H9 (cell line): ENCODE measurements around the gene KLHL13. TPM values are rescaled to one million over a fixed set of nuclear protein-coding genes. Genes with fewer than 3 reads are reported as not detected.
"Not testable (repeated sequence)": the region's sequence is repeated elsewhere in the genome, so short reads cannot be mapped to it uniquely, and the experiment has no call there.

Experiments
- DNase-seq: peaks from one replicate; pipeline ENCODE4 v3.0.0-alpha.2; 2017
- H2AFZ ChIP-seq: one replicate; pipeline ENCODE4 v1.6.1; 2013; ENCODE audit warnings: mild to moderate bottlenecking, low read length, control low read depth, moderate library complexity
- H2AK5ac ChIP-seq: 2 replicates; pipeline ENCODE4 v1.6.1; 2013; ENCODE audit warnings: low read length, control low read depth, mixed read lengths; ENCODE audit not compliant: insufficient read length
- H2BK120ac ChIP-seq: one replicate; pipeline ENCODE4 v1.6.1; 2013; ENCODE audit warnings: low read depth, mild to moderate bottlenecking, low read length, control low read depth, inconsistent platforms; ENCODE audit not compliant: poor library complexity, severe bottlenecking
- H2BK12ac ChIP-seq: 2 replicates; pipeline ENCODE4 v1.6.1; 2013; ENCODE audit warnings: low read length, control low read depth, mixed read lengths, low read depth; ENCODE audit not compliant: insufficient read length
- H2BK15ac ChIP-seq: 2 replicates; pipeline ENCODE4 v1.6.1; 2013; ENCODE audit warnings: low read depth, low read length, control low read depth
- H2BK20ac ChIP-seq: one replicate; pipeline ENCODE4 v1.6.1; 2013; ENCODE audit warnings: low read depth, mild to moderate bottlenecking, low read length, control low read depth, inconsistent platforms; ENCODE audit not compliant: poor library complexity, severe bottlenecking
- H2BK5ac ChIP-seq: 2 replicates; pipeline ENCODE4 v1.6.1; 2013; ENCODE audit warnings: low read length, control low read depth, mixed read lengths; ENCODE audit not compliant: insufficient read length
- H3K14ac ChIP-seq: 2 replicates; pipeline ENCODE4 v1.6.1; 2013; ENCODE audit warnings: low read length, control low read depth; ENCODE audit not compliant: insufficient read depth
- H3K18ac ChIP-seq: 2 replicates; pipeline ENCODE4 v1.6.1; 2013; ENCODE audit warnings: low read depth, mild to moderate bottlenecking, mixed read lengths, low read length, control low read depth; ENCODE audit not compliant: insufficient read length
- H3K23ac ChIP-seq: 2 replicates; pipeline ENCODE4 v1.6.1; 2013; ENCODE audit warnings: low read length, control low read depth, mixed read lengths, low read depth; ENCODE audit not compliant: insufficient read length
- H3K23me2 ChIP-seq: 2 replicates; pipeline ENCODE4 v1.6.1; 2013; ENCODE audit warnings: low read depth, mild to moderate bottlenecking, mixed read lengths, low read length, control low read depth; ENCODE audit not compliant: insufficient read length, poor library complexity, severe bottlenecking
- H3K27ac ChIP-seq: 2 replicates; pipeline ENCODE4 v1.5.1; 2013; ENCODE audit warnings: low read length, control low read depth, mixed read lengths, low read depth; ENCODE audit not compliant: insufficient read length
- H3K27me3 ChIP-seq: 2 replicates; pipeline ENCODE4 v1.6.1; 2013; ENCODE audit warnings: low read length, control low read depth, inconsistent platforms; ENCODE audit not compliant: insufficient read depth
- H3K4ac ChIP-seq: 2 replicates; pipeline ENCODE4 v1.6.1; 2013; ENCODE audit warnings: low read depth, mild to moderate bottlenecking, control low read depth, inconsistent platforms, low read length, moderate library complexity
- H3K4me1 ChIP-seq: 2 replicates; pipeline ENCODE4 v1.6.1; 2013; ENCODE audit warnings: low read length, control low read depth, inconsistent platforms; ENCODE audit not compliant: insufficient read depth
- H3K4me2 ChIP-seq: 2 replicates; pipeline ENCODE4 v1.6.1; 2013; ENCODE audit warnings: low read length, control low read depth, mixed read lengths; ENCODE audit not compliant: insufficient read length, insufficient read depth
- H3K56ac ChIP-seq: 2 replicates; pipeline ENCODE4 v1.6.1; 2013; ENCODE audit warnings: low read depth, mild to moderate bottlenecking, mixed read lengths, low read length, control low read depth; ENCODE audit not compliant: insufficient read length
- H3K79me1 ChIP-seq: 2 replicates; pipeline ENCODE4 v1.6.1; 2013; ENCODE audit warnings: low read depth, mild to moderate bottlenecking, moderate library complexity, low read length, control low read depth, inconsistent platforms; ENCODE audit not compliant: insufficient read depth, poor library complexity, severe bottlenecking
- H3K79me2 ChIP-seq: 2 replicates; pipeline ENCODE4 v1.6.1; 2013; ENCODE audit warnings: low read length, control low read depth, inconsistent platforms; ENCODE audit not compliant: insufficient read depth
- H3K9ac ChIP-seq: 2 replicates; pipeline ENCODE4 v1.6.1; 2013; ENCODE audit warnings: low read length, control low read depth, mixed read lengths; ENCODE audit not compliant: insufficient read length; ENCODE audit errors: extremely low read depth
- H3K9me3 ChIP-seq: one replicate; pipeline ENCODE4 v1.6.1; 2013; ENCODE audit warnings: low read depth, low read length, inconsistent platforms; ENCODE audit not compliant: control insufficient read depth
- H3T11ph ChIP-seq: one replicate; pipeline ENCODE4 v1.6.1; 2013; ENCODE audit warnings: mild to moderate bottlenecking, low read length, control low read depth, inconsistent platforms
- H4K20me1 ChIP-seq: one replicate; pipeline ENCODE4 v1.6.1; 2013; ENCODE audit not compliant: control insufficient read depth, insufficient read length, insufficient read depth
- H4K5ac ChIP-seq: 2 replicates; pipeline ENCODE4 v1.6.1; 2013; ENCODE audit warnings: low read depth, mild to moderate bottlenecking, mixed read lengths, low read length, control low read depth; ENCODE audit not compliant: insufficient read length
- H4K8ac ChIP-seq: replicated peaks from 2 replicates; pipeline ENCODE4 v1.6.1; 2013; ENCODE audit warnings: low read length, control low read depth, mixed read lengths, low read depth; ENCODE audit not compliant: insufficient read length
- H4K91ac ChIP-seq: 2 replicates; pipeline ENCODE4 v1.6.1; 2013; ENCODE audit warnings: low read depth, mild to moderate bottlenecking, moderate library complexity, mixed read lengths, low read length, control low read depth; ENCODE audit not compliant: insufficient read length
- H3K27ac Mint-ChIP-seq, 3 experiments: 2 replicates in 2 of 3; 3 replicates in 1 of 3; pipeline ENCODE4 v1.8.0; 2020 to 2021; ENCODE audit warnings: mixed read lengths in 3 of 3, mild to moderate bottlenecking in 1 of 3, moderate library complexity in 1 of 3
- H3K27me3 Mint-ChIP-seq: 2 replicates; pipeline ENCODE4 v1.8.0; 2021; ENCODE audit warnings: low read depth, mild to moderate bottlenecking, moderate library complexity, mixed read lengths
- H3K36me3 Mint-ChIP-seq, 3 experiments: 2 replicates in 2 of 3; 3 replicates in 1 of 3; pipeline ENCODE4 v1.8.0; 2020 to 2021; ENCODE audit warnings: low read depth in 3 of 3, mixed read lengths in 3 of 3; ENCODE audit not compliant: insufficient read depth in 1 of 3
- H3K4me1 Mint-ChIP-seq, 2 experiments: 2 replicates each; pipeline ENCODE4 v1.8.0; 2020; ENCODE audit warnings: mixed read lengths in 2 of 2
- H3K4me3 Mint-ChIP-seq, 2 experiments: 2 replicates in 1 of 2; 3 replicates in 1 of 2; pipeline ENCODE4 v1.8.0; 2020 to 2021; ENCODE audit warnings: mild to moderate bottlenecking in 2 of 2, mixed read lengths in 2 of 2, moderate library complexity in 1 of 2
- H3K9me3 Mint-ChIP-seq, 2 experiments: 2 replicates in 1 of 2; 3 replicates in 1 of 2; pipeline ENCODE4 v1.8.0; 2020; ENCODE audit warnings: mild to moderate bottlenecking in 2 of 2, mixed read lengths in 2 of 2, moderate library complexity in 1 of 2
- CTCF ChIP-seq: fragments of 200-600 bp; sonication (generic); conservative IDR thresholded peaks from 3 replicates; pipeline ENCODE4 v1.8.0; 2021; ENCODE audit warnings: antibody characterized with exemption, mild to moderate bottlenecking
- WGBS: extraction: QIAGEN DNeasy Blood & Tissue Kit; methylation state at CpG from one replicate; pipeline ENCODE4 v1.1.7; 2013; ENCODE audit warnings: missing lambda C conversion rate, low lambda C conversion rate, mixed read lengths; ENCODE audit not compliant: insufficient read length; ENCODE audit errors: extremely low coverage; 5-methylcytosine and 5-hydroxymethylcytosine counted together
- total RNA-seq: library from RNA; stranded (reverse); gene quantifications from 2 replicates; pipeline ENCODE4 v1.2.1, GENCODE V29; 2021

Gene KLHL13
- total RNA-seq, 1 experiment from 2014 or later: 4.1 TPM

DNA sequence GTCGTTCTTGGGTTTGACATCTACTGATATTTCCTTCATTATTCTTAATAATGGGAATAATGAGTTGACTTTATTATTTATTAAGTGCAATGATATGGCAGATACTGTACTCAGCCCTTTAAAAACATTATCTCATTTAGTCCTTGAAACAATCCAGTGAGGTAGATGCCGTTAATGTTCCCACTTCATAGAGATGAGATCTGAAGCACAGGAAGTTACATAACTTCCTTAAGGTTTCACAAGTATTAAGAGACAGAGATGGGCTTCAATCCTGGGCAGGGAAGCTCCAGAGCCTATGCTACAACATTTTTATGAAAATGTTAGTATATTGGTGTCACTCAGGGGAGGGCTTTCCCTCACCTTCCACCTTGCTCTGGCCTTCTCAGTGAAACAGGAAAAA lies 9.7 kb upstream of the KLHL13 start:
- Histone ChIP-seq H3K23ac (no peak overlapping the region), H4K20me1 (no peaks in the 10 kb centered on the region), H2BK15ac (no peak overlapping the region), H4K5ac (no peak overlapping the region), H3K79me1 (no peaks in the 10 kb centered on the region), H2AFZ (no peak overlapping the region), H3K27me3 (no peaks in the 10 kb centered on the region), H3K14ac (no peak overlapping the region), H3K79me2 (no peaks in the 10 kb centered on the region), H2AK5ac (no peak overlapping the region), H2BK20ac (no peak overlapping the region), H3K9ac (no peak overlapping the region), H3K56ac (no peak overlapping the region), H4K8ac (no peak overlapping the region), H3T11ph (no peak overlapping the region), H3K23me2 (no peaks in the 10 kb centered on the region), H3K27ac (no peak overlapping the region), H3K4ac (no peak overlapping the region), H3K4me1 (no peaks in the 10 kb centered on the region), H3K9me3 (peaks cover 2% of the 10 kb centered on the region), H3K4me2 (no peak overlapping the region), H3K18ac (no peak overlapping the region), H2BK120ac (no peak overlapping the region), H4K91ac (no peak overlapping the region), H2BK12ac (no peak overlapping the region), H2BK5ac (no peak overlapping the region)
- Mint-ChIP-seq H3K27me3 (no peaks in the 10 kb centered on the region), H3K9me3 (peaks cover 0 to 32% of the 10 kb centered on the region in 2 experiments; a peak in 2 of 5 replicates), H3K4me1 (no peaks in the 10 kb centered on the region), H3K4me3 (no peak overlapping the region), H3K36me3 (no peaks in the 10 kb centered on the region), H3K27ac (no peak overlapping the region)
- no peak for TF ChIP-seq CTCF
- no peak for DNase-seq
- no CpG with 5 or more reads among the region's 2 CpGs for WGBS

DNA sequence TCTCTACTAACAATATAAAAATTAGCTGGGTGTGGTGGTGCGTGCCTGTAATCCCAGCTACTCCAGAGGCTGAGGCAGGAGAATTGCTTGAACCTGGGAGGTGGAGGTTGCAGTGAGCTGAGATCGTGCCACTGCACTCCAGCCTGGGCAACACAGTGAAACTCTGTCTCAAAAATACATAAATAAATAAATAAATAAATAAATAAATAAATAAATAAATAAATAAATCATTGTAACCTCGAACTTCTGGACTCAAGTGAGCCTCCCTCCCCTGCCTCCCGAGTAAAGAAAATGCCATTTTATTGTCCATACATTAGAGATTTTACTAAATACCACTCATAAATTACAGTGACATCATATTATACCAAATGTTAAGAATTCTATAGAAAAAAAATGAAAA lies 7.6 kb upstream of the KLHL13 start:
- H2AFZ ChIP-seq, H3K23me2 ChIP-seq, H3K4me3 Mint-ChIP-seq, H3T11ph ChIP-seq, H4K20me1 ChIP-seq, H3K56ac ChIP-seq, H3K4ac ChIP-seq, H2BK20ac ChIP-seq, H3K4me2 ChIP-seq, H4K5ac ChIP-seq, H3K4me1 Mint-ChIP-seq, H3K27ac ChIP-seq, H3K79me2 ChIP-seq, H3K18ac ChIP-seq, H2BK120ac ChIP-seq, H3K23ac ChIP-seq, H2BK5ac ChIP-seq, H3K9ac ChIP-seq, H3K27me3 ChIP-seq, H3K27ac Mint-ChIP-seq, DNase-seq, H3K4me1 ChIP-seq, H3K79me1 ChIP-seq, H3K14ac ChIP-seq, H4K91ac ChIP-seq, H2AK5ac ChIP-seq, H2BK15ac ChIP-seq, H3K9me3 ChIP-seq, H3K36me3 Mint-ChIP-seq, H4K8ac ChIP-seq, H2BK12ac ChIP-seq, H3K27me3 Mint-ChIP-seq: not testable (repeated sequence)
- H3K9me3 Mint-ChIP-seq: peaks cover 0 to 38% of the 10 kb centered on the region in 2 experiments; a peak in 2 of 5 replicates
- no CpG with 5 or more reads among the region's 4 CpGs for WGBS
